Neuronal stem cell (in vitro differentiated cells): ENCODE measurements around the gene FGF10.

ENCODE experiments used
- DNase-seq: peaks from one replicate; pipeline ENCODE4 v3.0.0-alpha.2; 2013; ENCODE audit warnings: low spot score
- H2AFZ ChIP-seq: one replicate; pipeline ENCODE4 v1.6.1; 2013; ENCODE audit warnings: mild to moderate bottlenecking, low read length, inconsistent platforms
- H2AK5ac ChIP-seq: 2 replicates; pipeline ENCODE4 v1.6.1; 2013; ENCODE audit warnings: low read depth, mild to moderate bottlenecking, inconsistent platforms, low read length, moderate library complexity, mixed read lengths
- H2BK120ac ChIP-seq: 2 replicates; pipeline ENCODE4 v1.6.1; 2013; ENCODE audit warnings: low read depth, mild to moderate bottlenecking, inconsistent platforms, low read length, moderate library complexity, mixed read lengths
- H2BK12ac ChIP-seq: one replicate; pipeline ENCODE4 v1.6.1; 2013; ENCODE audit warnings: low read length, inconsistent platforms
- H2BK15ac ChIP-seq: 2 replicates; pipeline ENCODE4 v1.6.1; 2013; ENCODE audit warnings: mild to moderate bottlenecking, low read length, inconsistent platforms, mixed read lengths
- H2BK5ac ChIP-seq: one replicate; pipeline ENCODE4 v1.6.1; 2013; ENCODE audit warnings: inconsistent platforms, mild to moderate bottlenecking, low read length, moderate library complexity
- H3K14ac ChIP-seq: one replicate; pipeline ENCODE4 v1.6.1; 2013; ENCODE audit warnings: low read length, inconsistent platforms
- H3K18ac ChIP-seq: 2 replicates; pipeline ENCODE4 v1.6.1; 2013; ENCODE audit warnings: low read length, inconsistent platforms
- H3K23ac ChIP-seq: 2 replicates; pipeline ENCODE4 v1.6.1; 2013; ENCODE audit warnings: low read depth, mild to moderate bottlenecking, mixed read lengths, low read length, inconsistent platforms; ENCODE audit not compliant: poor library complexity
- H3K27ac ChIP-seq: replicated peaks from 3 replicates; pipeline ENCODE4 v1.5.1; 2013; ENCODE audit warnings: low read length, inconsistent platforms
- H3K27me3 ChIP-seq, 3 experiments: 2 replicates each; pipeline ENCODE4 v1.6.1; 2013; ENCODE audit warnings: low read length in 3 of 3, mild to moderate bottlenecking in 2 of 3, inconsistent platforms in 1 of 3, low read depth in 1 of 3, mixed read lengths in 1 of 3, moderate library complexity in 1 of 3; ENCODE audit not compliant: control insufficient read depth in 3 of 3, insufficient read depth in 3 of 3
- H3K36me3 ChIP-seq, 2 donors: replicated peaks in 1 of 2; 2 replicates each; pipeline ENCODE4 v1.6.1; 2013; ENCODE audit warnings: low read length in 2 of 2; ENCODE audit not compliant: control insufficient read depth in 2 of 2, insufficient read depth in 2 of 2
- H3K4ac ChIP-seq: 2 replicates; pipeline ENCODE4 v1.6.1; 2013; ENCODE audit warnings: inconsistent platforms, mild to moderate bottlenecking, low read length, moderate library complexity
- H3K4me1 ChIP-seq, 2 donors: 1 replicate in 1 of 2; 2 replicates in 1 of 2; pipeline ENCODE4 v1.6.1; 2013; ENCODE audit warnings: low read length in 2 of 2, low read depth in 1 of 2; ENCODE audit not compliant: control insufficient read depth in 2 of 2, insufficient read depth in 1 of 2
- H3K4me2 ChIP-seq: one replicate; pipeline ENCODE4 v1.6.1; 2013; ENCODE audit warnings: mild to moderate bottlenecking, low read length, inconsistent platforms; ENCODE audit not compliant: insufficient read depth, poor library complexity, severe bottlenecking
- H3K4me3 ChIP-seq, 2 donors: 2 replicates each; pipeline ENCODE4 v1.5.1; 2013; ENCODE audit warnings: low read length in 2 of 2, mild to moderate bottlenecking in 2 of 2, inconsistent platforms in 1 of 2, moderate library complexity in 1 of 2
- H3K79me1 ChIP-seq: one replicate; pipeline ENCODE4 v1.6.1; 2013; ENCODE audit warnings: low read depth, mild to moderate bottlenecking, inconsistent platforms, low read length, moderate library complexity
- H3K9ac ChIP-seq: one replicate; pipeline ENCODE4 v1.6.1; 2013; ENCODE audit warnings: mild to moderate bottlenecking, low read depth, low read length, inconsistent platforms; ENCODE audit not compliant: poor library complexity
- H3K9me3 ChIP-seq, 2 donors: replicated peaks in 1 of 2; 2 replicates each; pipeline versions ENCODE3 to v1.6.1; 2013; ENCODE audit warnings: low read length in 2 of 2, mild to moderate bottlenecking in 2 of 2, inconsistent platforms in 1 of 2, low read depth in 1 of 2, mixed read lengths in 1 of 2, moderate library complexity in 1 of 2; ENCODE audit not compliant: control insufficient read depth in 2 of 2, insufficient read depth in 1 of 2
- H4K8ac ChIP-seq: one replicate; pipeline ENCODE4 v1.6.1; 2013; ENCODE audit warnings: low read depth, mild to moderate bottlenecking, inconsistent platforms, low read length, moderate library complexity
- H4K91ac ChIP-seq: one replicate; pipeline ENCODE4 v1.6.1; 2013; ENCODE audit warnings: low read length, low read depth, mild to moderate bottlenecking, inconsistent platforms; ENCODE audit not compliant: poor library complexity
- WGBS, 2 donors: extraction: QIAGEN DNeasy Blood & Tissue Kit; methylation state at CpG; one replicate each; pipeline ENCODE4 v1.1.7; 2013; ENCODE audit warnings: missing lambda C conversion rate in 2 of 2, mixed read lengths in 1 of 2; ENCODE audit not compliant: insufficient read length in 2 of 2, insufficient replicate concordance in 1 of 2; ENCODE audit errors: extremely low coverage in 2 of 2; 5-methylcytosine and 5-hydroxymethylcytosine counted together

Gene FGF10

GRCh38 chr5:44275329-44275728 is 113.9 kb downstream of the FGF10 start:
- Histone ChIP-seq H3K9me3 (no peaks in the 10 kb centered on the region), H2AK5ac (no peak overlapping the region), H4K8ac (no peak overlapping the region), H2AFZ (no peak overlapping the region), H3K14ac (no peak overlapping the region), H3K4ac (no peak overlapping the region), H2BK120ac (no peak overlapping the region), H3K4me3 (no peak overlapping the region), H3K36me3 (no peaks in the 10 kb centered on the region), H3K4me2 (no peak overlapping the region), H4K91ac (no peak overlapping the region), H2BK15ac (no peak overlapping the region), H3K9ac (no peak overlapping the region), H3K4me1 (no peaks in the 10 kb centered on the region), H3K27me3 (no peaks in the 10 kb centered on the region), H3K79me1 (no peaks in the 10 kb centered on the region), H2BK12ac (no peak overlapping the region), H3K23ac (no peak overlapping the region), H3K27ac (no peak overlapping the region), H3K18ac (no peak overlapping the region), H2BK5ac (no peak overlapping the region)
- no CpG with 5 or more reads among the region's 1 CpG for WGBS, 2 donors
- no peak for DNase-seq

GRCh38 chr5:44267909-44268308 is 121.3 kb downstream of the FGF10 start:
- H3K4me1 ChIP-seq, result peaks cover 3 to 13% of the 10 kb centered on the region in 2 donors
- H2BK15ac ChIP-seq, result no peak overlapping the region
- no peak overlapping the region for H3K4me3 ChIP-seq
- H2AFZ ChIP-seq, result no peak overlapping the region
- no peak overlapping the region for H2AK5ac ChIP-seq
- no peak overlapping the region for H4K8ac ChIP-seq
- DNase-seq, result no peak
- H3K36me3 ChIP-seq, result no peaks in the 10 kb centered on the region
- H3K18ac ChIP-seq, result no peak overlapping the region
- H3K23ac ChIP-seq, result no peak overlapping the region
- no peak overlapping the region for H3K27ac ChIP-seq
- H4K91ac ChIP-seq, result no peak overlapping the region
- no peak overlapping the region for H3K4me2 ChIP-seq
- H3K14ac ChIP-seq, result no peak overlapping the region
- H2BK5ac ChIP-seq, result no peak overlapping the region
- H3K9me3 ChIP-seq, result no peaks in the 10 kb centered on the region
- no peak overlapping the region for H3K9ac ChIP-seq
- H3K79me1 ChIP-seq, result no peaks in the 10 kb centered on the region
- no peak overlapping the region for H2BK12ac ChIP-seq
- H3K4ac ChIP-seq, result no peak overlapping the region
- H3K27me3 ChIP-seq, result no peaks in the 10 kb centered on the region
- no peak overlapping the region for H2BK120ac ChIP-seq

- no peak overlapping the region for H3K4me3 ChIP-seq
- no peak overlapping the region for H3K14ac ChIP-seq
- no peak overlapping the region for H3K9ac ChIP-seq
- H2AK5ac ChIP-seq, result no peak overlapping the region
- DNase-seq, result no peak
- H3K4me2 ChIP-seq, result no peak overlapping the region
- no peak overlapping the region for H2BK15ac ChIP-seq
- no CpG with 5 or more reads among the region's 2 CpGs for WGBS, 2 donors
- no peak overlapping the region for H4K8ac ChIP-seq
- H3K36me3 ChIP-seq, result no peaks in the 10 kb centered on the region
- no peaks in the 10 kb centered on the region for H3K9me3 ChIP-seq
- H3K4me1 ChIP-seq, result peaks cover 3 to 13% of the 10 kb centered on the region in 2 donors
- H2AFZ ChIP-seq, result peak overlapping the region; percentile 82
- no peaks in the 10 kb centered on the region for H3K27me3 ChIP-seq
- H3K4ac ChIP-seq, result no peak overlapping the region
- H2BK120ac ChIP-seq, result no peak overlapping the region
- no peak overlapping the region for H3K23ac ChIP-seq
- H3K27ac ChIP-seq, result no peak overlapping the region
- H4K91ac ChIP-seq, result no peak overlapping the region
- H2BK5ac ChIP-seq, result no peak overlapping the region
- H2BK12ac ChIP-seq, result no peak overlapping the region
- H3K79me1 ChIP-seq, result no peaks in the 10 kb centered on the region
- H3K18ac ChIP-seq, result no peak overlapping the region
These were observed 122.2 kb downstream of the FGF10 start for GRCh38 chr5:44266882-44267576.

- H2AK5ac ChIP-seq, result no peak overlapping the region
- H2BK120ac ChIP-seq, result no peak overlapping the region
- H3K23ac ChIP-seq, result no peak overlapping the region
- H3K27me3 ChIP-seq, result no peaks in the 10 kb centered on the region
- H3K4me3 ChIP-seq, result no peak overlapping the region
- no peak overlapping the region for H2BK15ac ChIP-seq
- no peak overlapping the region for H3K27ac ChIP-seq
- H3K9me3 ChIP-seq, result no peaks in the 10 kb centered on the region
- no peaks in the 10 kb centered on the region for H3K36me3 ChIP-seq
- no peak overlapping the region for H4K8ac ChIP-seq
- H3K18ac ChIP-seq, result no peak overlapping the region
- H3K4me2 ChIP-seq, result no peak overlapping the region
- H3K4ac ChIP-seq, result no peak overlapping the region
- no peak overlapping the region for H3K14ac ChIP-seq
- H3K79me1 ChIP-seq, result no peaks in the 10 kb centered on the region
- H3K4me1 ChIP-seq, result peaks cover 3 to 13% of the 10 kb centered on the region in 2 donors
- H4K91ac ChIP-seq, result no peak overlapping the region
- no peak for DNase-seq
- peak overlapping the region; percentile 5 for H2AFZ ChIP-seq
- no peak overlapping the region for H2BK5ac ChIP-seq
- no peak overlapping the region for H2BK12ac ChIP-seq
- H3K9ac ChIP-seq, result no peak overlapping the region
These were observed 123.5 kb downstream of the FGF10 start for GRCh38 chr5:44265713-44266112.
